Measurements from ENCODE around the gene PDE1C. TPM values are rescaled to one million over a fixed set of nuclear protein-coding genes. Genes with fewer than 3 reads are reported as not detected.

The PDE1C gene
- total RNA-seq, 2 donors from 2014 or later, result 0.26 to 0.60 TPM

GRCh38 chr7:31782411-31782991 is 287.7 kb downstream of the PDE1C start:
- Histone ChIP-seq H3K9ac (ENCODE audit: extremely low read depth, low read length, poor library complexity, severe bottlenecking) (no peak overlapping the region), H3K4me1 (ENCODE audit: control insufficient read depth, insufficient read depth, low read length) (peaks cover 3% of the 10 kb centered on the region), H3K36me3 (ENCODE audit: control insufficient read depth, insufficient read depth, low read length) (no peaks in the 10 kb centered on the region), H3K9me3 (ENCODE audit: control insufficient read depth, low read length) (no peaks in the 10 kb centered on the region), H3K27me3 (ENCODE audit: control insufficient read depth, insufficient read depth, low read length, poor library complexity, severe bottlenecking) (peaks cover 16% of the 10 kb centered on the region), H3K27ac (ENCODE audit: low read depth, low read length) (no peak overlapping the region), H3K4me3 (ENCODE audit: low read length) (no peak overlapping the region)
- Mint-ChIP-seq H3K27me3 (ENCODE audit: insufficient read depth) (peaks cover 86% of the 10 kb centered on the region), H3K27ac (no peak overlapping the region), H3K4me3 (no peak overlapping the region), H3K36me3 (ENCODE audit: low read depth) (no peaks in the 10 kb centered on the region), H3K9me3 (no peaks in the 10 kb centered on the region), H3K4me1 (peaks cover 6% of the 10 kb centered on the region)
- DNase-seq, result peak; percentile 62
- TF ChIP-seq CTCF (conservative IDR thresholded peaks at IDR 0.05), result peak; percentile 88
- WGBS, 2 experiments (ENCODE audit: insufficient coverage in 1 of 2, insufficient read length in 1 of 2), result 33 to 49% methylated on average over 3 to 7 of the region's 7 CpGs

- Histone ChIP-seq H3K4me3 (ENCODE audit: low read length) (no peak overlapping the region), H3K9me3 (ENCODE audit: control insufficient read depth, low read length) (no peaks in the 10 kb centered on the region), H3K36me3 (ENCODE audit: control insufficient read depth, insufficient read depth, low read length) (no peaks in the 10 kb centered on the region), H3K9ac (ENCODE audit: extremely low read depth, low read length, poor library complexity, severe bottlenecking) (no peak overlapping the region), H3K27me3 (ENCODE audit: control insufficient read depth, insufficient read depth, low read length, poor library complexity, severe bottlenecking) (peaks cover 8% of the 10 kb centered on the region), H3K27ac (ENCODE audit: low read depth, low read length) (no peak overlapping the region), H3K4me1 (ENCODE audit: control insufficient read depth, insufficient read depth, low read length) (peaks cover 10% of the 10 kb centered on the region)
- 80 to 96% methylated on average over 1 to 3 of the region's 3 CpGs for WGBS, 2 experiments (ENCODE audit: insufficient coverage in 1 of 2, insufficient read length in 1 of 2)
- peaks cover 19% of the 10 kb centered on the region for H3K4me1 Mint-ChIP-seq
- H3K27me3 Mint-ChIP-seq (ENCODE audit: insufficient read depth), result peaks cover 86% of the 10 kb centered on the region
- no peaks in the 10 kb centered on the region for H3K9me3 Mint-ChIP-seq
- no peak for TF ChIP-seq CTCF (conservative IDR thresholded peaks at IDR 0.05)
- H3K4me3 Mint-ChIP-seq, result no peak overlapping the region
- no peak for DNase-seq
- H3K36me3 Mint-ChIP-seq (ENCODE audit: low read depth), result no peaks in the 10 kb centered on the region
- H3K27ac Mint-ChIP-seq, result no peak overlapping the region
Observed at GRCh38 chr7:31778296-31778695, 291.9 kb downstream of the PDE1C start.

- Mint-ChIP-seq H3K36me3 (ENCODE audit: low read depth) (no peaks in the 10 kb centered on the region), H3K4me1 (peaks cover 19% of the 10 kb centered on the region), H3K27ac (no peak overlapping the region), H3K27me3 (ENCODE audit: insufficient read depth) (peaks cover 95% of the 10 kb centered on the region), H3K4me3 (no peak overlapping the region), H3K9me3 (peaks cover 1% of the 10 kb centered on the region)
- Histone ChIP-seq H3K9ac (ENCODE audit: extremely low read depth, low read length, poor library complexity, severe bottlenecking) (no peak overlapping the region), H3K4me3 (ENCODE audit: low read length) (no peak overlapping the region), H3K36me3 (ENCODE audit: control insufficient read depth, insufficient read depth, low read length) (no peaks in the 10 kb centered on the region), H3K9me3 (ENCODE audit: control insufficient read depth, low read length) (no peaks in the 10 kb centered on the region), H3K27me3 (ENCODE audit: control insufficient read depth, insufficient read depth, low read length, poor library complexity, severe bottlenecking) (peaks cover 18% of the 10 kb centered on the region), H3K27ac (ENCODE audit: low read depth, low read length) (no peak overlapping the region), H3K4me1 (ENCODE audit: control insufficient read depth, insufficient read depth, low read length) (peaks cover 10% of the 10 kb centered on the region)
- TF ChIP-seq CTCF (conservative IDR thresholded peaks at IDR 0.05), result no peak
- DNase-seq, result no peak
- 50 to 62% methylated on average over 1 to 2 of the region's 3 CpGs for WGBS, 2 experiments (ENCODE audit: insufficient coverage in 1 of 2, insufficient read length in 1 of 2)
Observed at GRCh38 chr7:31776616-31777015, 293.6 kb downstream of the PDE1C start.

Data from endodermal cell (in vitro differentiated cells).